AG08396 (cell line): ENCODE measurements around the gene KCNJ10.
"Not testable (repeated sequence)": the region's sequence is repeated elsewhere in the genome, so short reads cannot be mapped to it uniquely, and the experiment has no call there.

ENCODE experiments used
- DNase-seq: peaks from one replicate; pipeline ENCODE4 v3.0.0; 2012; ENCODE audit warnings: low spot score, mixed read lengths

KCNJ10 gene

DNA sequence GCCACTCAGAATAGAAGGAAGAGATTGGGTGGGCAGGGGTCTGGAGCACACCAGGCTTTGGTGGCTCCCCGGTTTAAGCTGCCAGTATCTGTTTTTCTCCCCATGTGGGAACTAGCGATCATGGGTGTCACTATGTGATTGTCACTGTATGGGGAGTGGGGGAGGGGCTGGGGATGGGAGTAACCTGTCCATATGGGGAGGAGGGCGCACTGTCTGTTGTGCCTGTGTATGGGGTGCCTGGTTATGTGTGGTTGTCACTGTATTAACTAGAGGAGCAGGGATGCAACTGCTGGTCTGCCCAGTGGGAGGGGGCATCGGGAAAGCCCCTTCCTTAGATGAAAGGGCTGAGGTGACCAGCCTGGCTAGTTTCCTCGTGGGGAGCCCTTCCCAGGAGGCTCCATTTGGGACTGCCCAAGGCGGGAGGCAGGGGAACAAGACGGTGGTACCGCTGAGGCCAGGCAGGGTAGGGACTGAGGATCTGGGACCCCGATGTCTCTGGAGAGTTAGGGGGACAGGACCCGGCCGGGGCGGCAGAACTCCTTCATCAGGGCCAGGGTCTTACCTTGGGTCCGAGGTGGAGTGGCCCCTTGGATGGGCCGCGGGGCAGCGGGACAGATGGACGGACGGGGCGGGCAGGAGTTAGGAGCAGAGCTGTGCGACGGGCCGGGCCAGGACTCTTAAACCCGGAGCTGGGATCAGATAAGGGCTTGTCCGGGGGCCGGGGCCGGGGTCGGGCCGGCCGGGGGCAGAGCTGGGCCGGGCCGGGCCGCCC, at the start of gene KCNJ10:
TSS of gene KCNJ10 (minus strand) at position 701 of the 772 bp plus-strand sequence. CDS start 27,628 bp downstream, outside the sequence.
- DNase-seq = no peak

DNA sequence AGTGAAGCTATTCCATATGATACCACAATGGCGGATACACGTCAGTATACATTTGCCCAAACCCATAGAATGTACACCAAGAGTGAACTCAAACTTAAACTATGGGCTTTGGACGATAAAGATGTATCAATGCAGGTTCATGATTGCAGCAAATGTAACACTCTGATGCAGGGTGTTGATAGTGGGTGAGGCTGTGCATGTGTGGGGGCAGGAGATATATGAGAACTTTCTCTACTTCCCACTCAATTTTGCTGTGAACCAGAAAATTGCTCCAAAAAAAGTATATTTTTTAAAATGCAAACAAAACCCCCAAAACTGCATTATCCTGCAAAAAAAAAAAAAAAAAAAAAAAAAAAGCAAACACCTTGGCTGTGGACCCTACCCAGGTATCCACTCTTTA, 49.0 kb upstream of the KCNJ10 start:
- no peak for DNase-seq

GRCh38 chr1:160117709-160118183, 47.8 kb upstream of the KCNJ10 start:
- peak; percentile 50 for DNase-seq

GRCh38 chr1:160117300-160117699, 47.3 kb upstream of the KCNJ10 start:
- no peak for DNase-seq

- no peak for DNase-seq
These were observed 46.6 kb upstream of the KCNJ10 start for GRCh38 chr1:160116283-160117147.

GRCh38 chr1:160115545-160116282, 45.8 kb upstream of the KCNJ10 start, which contains the start of gene ATP1A2:
Gene ATP1A2 (plus strand): TSS chr1:160115759. CDS start chr1:160115862, 103 bp downstream.
- no peak for DNase-seq

DNA sequence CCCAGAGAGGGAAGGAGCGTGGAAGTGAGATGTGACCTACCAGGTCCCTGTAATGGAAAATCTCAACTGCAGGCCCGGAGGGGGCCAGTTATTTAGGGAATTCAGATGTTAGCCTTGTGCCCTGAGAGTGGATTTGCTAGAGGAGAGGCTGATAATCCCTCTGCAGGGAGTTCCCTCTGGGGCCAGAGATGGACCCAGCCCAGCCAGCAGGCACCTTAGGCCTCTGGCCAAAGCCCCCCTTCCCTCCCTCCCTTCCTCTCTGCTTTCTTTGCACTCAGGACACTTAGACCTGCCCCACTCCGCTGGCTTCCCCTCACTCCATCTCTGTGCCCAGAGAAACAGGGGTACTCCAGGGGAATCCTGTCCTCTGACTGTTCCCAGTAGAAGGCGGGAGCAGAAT, 44.1 kb upstream of the KCNJ10 start:
- no peak for DNase-seq

DNA sequence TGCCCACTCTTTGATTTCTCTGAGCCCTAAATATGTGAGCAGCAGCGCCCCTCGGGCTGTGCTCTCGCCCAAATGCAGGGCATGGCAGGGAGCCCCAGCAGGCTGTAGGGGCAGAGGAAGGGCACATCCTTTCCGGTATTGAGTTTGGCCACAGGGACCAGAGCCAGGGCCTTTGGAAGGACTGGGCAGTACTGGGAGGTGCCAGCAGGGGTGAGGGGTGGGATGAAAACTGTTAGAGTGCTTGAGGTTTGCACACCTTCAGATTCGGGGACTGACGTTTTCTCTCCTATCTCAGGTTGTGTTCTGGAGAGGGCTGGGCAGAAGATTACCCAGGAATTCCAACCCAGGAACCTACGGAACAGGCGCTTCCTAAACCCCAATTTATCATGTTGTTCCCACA, 43.4 kb upstream of the KCNJ10 start:
- no peak for DNase-seq

- DNase-seq = no peak
These were observed 42.4 kb upstream of the KCNJ10 start for GRCh38 chr1:160112357-160112756.

DNA sequence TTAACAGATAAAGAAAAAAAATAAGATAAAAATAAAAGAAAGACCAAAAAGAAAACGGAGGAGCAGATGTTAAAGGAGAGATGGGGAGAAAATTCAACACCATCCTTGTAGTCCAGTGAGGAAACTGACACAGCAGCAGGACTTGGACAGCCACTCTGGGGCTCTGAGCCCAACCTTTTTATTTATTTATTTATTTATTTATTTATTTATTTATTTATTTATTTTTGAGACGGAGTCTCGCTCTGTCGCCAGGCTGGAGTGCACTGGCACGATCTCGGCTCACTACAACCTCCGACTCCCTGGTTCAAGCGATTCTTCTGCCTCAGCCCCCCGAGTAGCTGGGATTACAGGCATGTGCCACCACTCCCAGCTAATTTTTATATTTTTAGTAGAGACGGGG, 41.5 kb upstream of the KCNJ10 start:
- not testable (repeated sequence) for DNase-seq

DNA sequence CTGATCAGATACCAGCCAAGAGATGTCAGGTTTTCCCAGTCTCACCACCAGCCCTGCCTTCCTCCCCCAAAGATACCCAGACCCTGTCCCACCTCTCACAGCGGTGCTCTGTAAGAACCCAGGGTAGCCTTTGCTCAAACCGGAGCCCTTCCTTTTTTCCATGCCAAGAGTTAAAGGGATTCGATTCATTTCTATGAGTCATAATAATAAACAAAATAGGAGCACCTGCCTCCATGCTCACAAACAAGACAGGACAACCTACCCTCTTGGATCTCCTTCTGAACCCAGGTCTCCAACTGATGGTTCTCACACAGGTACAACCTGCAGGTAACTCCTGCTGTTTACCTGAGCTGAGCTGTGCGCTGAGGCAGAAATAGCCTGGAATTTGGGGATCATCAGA, 39.7 kb upstream of the KCNJ10 start:
- no peak for DNase-seq

GRCh38 chr1:160108888-160109662, 39.1 kb upstream of the KCNJ10 start:
- peak; percentile 52 for DNase-seq

GRCh38 chr1:160107512-160107911, 37.6 kb upstream of the KCNJ10 start:
- DNase-seq = no peak

GRCh38 chr1:160105155-160105554, 35.2 kb upstream of the KCNJ10 start:
- DNase-seq = no peak

- no peak for DNase-seq
These were observed 34.5 kb upstream of the KCNJ10 start for GRCh38 chr1:160104486-160104885.

GRCh38 chr1:160103658-160104408, 33.9 kb upstream of the KCNJ10 start:
- no peak for DNase-seq

- no peak for DNase-seq
These were observed 32.0 kb upstream of the KCNJ10 start for GRCh38 chr1:160101717-160102522.

DNA sequence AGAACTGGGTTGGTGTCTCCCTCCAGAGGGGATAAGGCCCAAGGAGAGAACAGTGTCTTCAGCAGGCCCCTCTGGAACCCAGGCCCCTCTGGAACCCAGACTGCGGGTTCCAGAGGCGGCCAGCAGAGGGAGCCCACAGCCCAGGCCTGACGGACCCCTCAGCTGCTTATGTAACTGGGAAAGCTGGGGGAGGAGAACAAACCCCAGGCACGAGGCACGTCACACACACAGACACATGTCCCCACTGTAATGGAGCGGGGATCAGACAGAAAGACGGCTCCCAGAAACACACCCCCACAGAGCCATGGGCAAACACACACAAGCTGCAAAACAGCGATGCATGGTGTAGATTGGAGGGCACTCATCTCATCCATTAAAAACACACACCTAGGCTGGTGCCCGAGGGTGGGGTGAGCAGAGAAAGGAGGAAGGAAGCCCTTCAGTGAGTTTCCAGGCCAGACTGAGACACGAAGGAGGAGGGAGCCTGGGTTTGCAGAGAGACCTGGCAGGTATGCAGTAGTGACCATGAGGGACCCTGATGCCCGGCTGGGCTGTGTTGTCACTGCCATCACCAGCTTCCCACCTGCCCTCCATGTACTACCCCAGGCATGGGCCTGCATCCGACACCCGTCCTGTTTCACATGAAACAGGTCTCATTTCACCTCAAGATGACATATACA, 31.2 kb upstream of the KCNJ10 start:
- peak; percentile 88 for DNase-seq

GRCh38 chr1:160099716-160100375, 29.9 kb upstream of the KCNJ10 start:
- no peak for DNase-seq
